22Rv1 (cell line): ENCODE results near the gene CSF1R.

Experiments used
- H3K27ac ChIP-seq: fragments of 450-650 bp; 2 replicates; pipeline ENCODE4 v1.5.1; 2017
- CTCF ChIP-seq: fragments of 450-650 bp; IDR thresholded peaks from 2 replicates; pipeline ENCODE4 v1.5.1; 2017; ENCODE audit warnings: mild to moderate bottlenecking
- ZFX ChIP-seq: fragments of 450-650 bp; IDR thresholded peaks from 2 replicates; pipeline ENCODE4 v1.6.1; 2017; ENCODE audit warnings: antibody characterized with exemption, borderline replicate concordance

The CSF1R gene

DNA sequence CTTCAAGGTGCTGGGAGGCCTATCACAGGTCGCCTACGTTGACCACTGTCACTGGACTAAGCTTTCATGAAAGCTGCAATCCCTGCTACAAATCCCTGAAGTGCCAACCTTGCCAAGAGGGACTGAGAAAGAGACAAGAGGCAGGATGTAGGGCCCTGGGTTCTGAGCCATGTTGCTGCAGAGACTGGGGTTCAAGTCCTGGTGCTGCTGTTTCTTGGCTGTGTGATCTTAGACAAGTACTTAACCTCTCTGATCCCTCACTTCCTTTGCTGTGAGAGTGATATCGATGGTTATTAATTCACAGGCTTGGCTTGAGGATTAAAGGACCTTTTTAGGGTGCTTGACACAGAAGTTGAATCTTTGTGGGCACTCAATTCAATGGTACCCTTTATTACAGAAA is 15.5 kb downstream of the CSF1R start:
- H3K27ac ChIP-seq = no peak overlapping the region
- TF ChIP-seq ZFX (no peak), CTCF (no peak)

GRCh38 chr5:150069672-150070627 is 16.4 kb downstream of the CSF1R start:
- H3K27ac ChIP-seq = no peak overlapping the region
- TF ChIP-seq ZFX (no peak), CTCF (no peak)

GRCh38 chr5:150068961-150069645 is 17.3 kb downstream of the CSF1R start:
- no peak overlapping the region for H3K27ac ChIP-seq
- no peak for TF ChIP-seq CTCF
- no peak for TF ChIP-seq ZFX

DNA sequence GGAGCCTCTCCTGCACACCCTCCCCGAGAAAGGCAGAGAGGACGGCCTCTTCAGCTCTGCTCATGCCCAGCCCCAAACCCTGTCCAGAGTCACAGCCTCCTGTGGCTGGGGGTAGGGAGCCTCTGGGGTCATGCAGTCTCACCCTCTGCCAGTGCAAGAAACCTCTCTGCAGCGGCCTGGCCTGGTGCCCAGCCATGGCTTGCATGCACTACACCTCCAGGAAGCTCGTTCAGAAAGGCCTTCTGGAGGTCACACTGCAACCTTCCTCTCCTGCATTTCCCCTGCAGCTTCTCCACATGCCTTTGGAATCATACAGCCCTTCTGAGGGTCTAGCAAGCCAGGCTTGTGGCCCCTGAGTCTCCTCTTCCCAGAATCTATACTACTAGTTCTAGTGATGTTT is 17.9 kb downstream of the CSF1R start:
- TF ChIP-seq CTCF = no peak
- TF ChIP-seq ZFX = no peak

GRCh38 chr5:150068071-150068470 is 18.3 kb downstream of the CSF1R start:
- TF ChIP-seq CTCF (no peak), ZFX (no peak)
- H3K27ac ChIP-seq = no peak overlapping the region

More for the DNA sequence above, 17.9 kb downstream of the CSF1R start:
- H3K27ac ChIP-seq = no peak overlapping the region

- no peak for TF ChIP-seq ZFX
- TF ChIP-seq CTCF = no peak
- H3K27ac ChIP-seq = no peak overlapping the region
Observed at GRCh38 chr5:150067405-150067960, 18.9 kb downstream of the CSF1R start.
